ENCODE measurements around the gene ATXN7.

DNA sequence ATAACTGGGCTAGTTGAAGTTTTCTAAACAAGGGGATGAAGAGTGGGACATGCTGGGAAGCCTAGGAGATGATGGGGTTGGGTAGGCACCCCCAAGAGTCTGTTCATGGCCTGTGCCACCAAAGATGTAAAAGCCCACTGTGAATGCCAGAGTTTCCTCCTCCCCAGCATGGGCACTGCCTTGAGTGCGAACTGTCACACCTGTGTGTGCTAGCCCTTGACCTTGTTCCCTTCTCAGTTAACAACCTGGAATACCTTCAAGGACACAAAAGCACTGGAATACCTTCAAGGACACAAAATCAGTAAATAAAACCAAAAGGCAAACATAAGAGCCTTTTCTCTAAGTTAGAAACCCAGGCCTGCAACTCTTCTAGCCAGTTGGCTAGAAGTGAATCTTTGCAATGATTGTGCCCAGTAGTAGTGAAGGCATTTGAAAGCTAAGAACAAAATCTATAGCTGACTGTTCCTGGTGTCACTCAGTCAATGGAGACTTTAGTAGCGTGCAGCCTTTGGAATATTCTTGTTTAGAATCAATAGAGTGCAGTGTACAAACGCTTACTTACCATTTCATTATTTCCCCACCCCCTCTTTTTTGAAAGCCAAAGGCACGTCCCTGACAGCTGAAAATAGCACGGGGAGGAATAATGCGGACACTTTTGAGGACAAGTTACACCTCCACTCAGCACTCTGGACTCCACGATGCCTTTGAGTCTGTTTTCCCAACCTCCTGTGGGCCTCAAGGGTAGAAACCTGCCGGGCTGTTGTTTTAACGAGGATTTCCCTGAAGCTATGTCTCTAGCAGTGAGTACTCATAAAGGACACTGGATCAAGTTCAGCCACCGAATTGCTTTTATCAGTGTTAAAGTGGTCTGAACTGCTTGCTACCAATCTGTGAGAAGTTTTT, 135.4 kb downstream of the ATXN7 start:
- TF ChIP-seq, protein P1, sequence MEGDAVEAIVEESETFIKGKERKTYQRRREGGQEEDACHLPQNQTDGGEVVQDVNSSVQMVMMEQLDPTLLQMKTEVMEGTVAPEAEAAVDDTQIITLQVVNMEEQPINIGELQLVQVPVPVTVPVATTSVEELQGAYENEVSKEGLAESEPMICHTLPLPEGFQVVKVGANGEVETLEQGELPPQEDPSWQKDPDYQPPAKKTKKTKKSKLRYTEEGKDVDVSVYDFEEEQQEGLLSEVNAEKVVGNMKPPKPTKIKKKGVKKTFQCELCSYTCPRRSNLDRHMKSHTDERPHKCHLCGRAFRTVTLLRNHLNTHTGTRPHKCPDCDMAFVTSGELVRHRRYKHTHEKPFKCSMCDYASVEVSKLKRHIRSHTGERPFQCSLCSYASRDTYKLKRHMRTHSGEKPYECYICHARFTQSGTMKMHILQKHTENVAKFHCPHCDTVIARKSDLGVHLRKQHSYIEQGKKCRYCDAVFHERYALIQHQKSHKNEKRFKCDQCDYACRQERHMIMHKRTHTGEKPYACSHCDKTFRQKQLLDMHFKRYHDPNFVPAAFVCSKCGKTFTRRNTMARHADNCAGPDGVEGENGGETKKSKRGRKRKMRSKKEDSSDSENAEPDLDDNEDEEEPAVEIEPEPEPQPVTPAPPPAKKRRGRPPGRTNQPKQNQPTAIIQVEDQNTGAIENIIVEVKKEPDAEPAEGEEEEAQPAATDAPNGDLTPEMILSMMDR (IDR thresholded peaks at IDR 0.05 in 2 of 3, conservative IDR thresholded peaks at IDR 0.05 in 1 of 3; ENCODE audit: control insufficient read depth in 2 of 3, extremely low read depth in 1 of 3, insufficient read depth in 1 of 3, low read depth in 3 of 3, low read length in 3 of 3) = no peak
- TF ChIP-seq HCFC1 (IDR thresholded peaks at IDR 0.05; ENCODE audit: low read length) = no peak
- TF ChIP-seq TAF1 (IDR thresholded peaks at IDR 0.05; ENCODE audit: borderline replicate concordance, low read depth, low read length) = no peak
- TF ChIP-seq NFIC (IDR thresholded peaks at IDR 0.05; ENCODE audit: low read depth, low read length) = no peak
- no peak for TF ChIP-seq POLR2A (IDR thresholded peaks at IDR 0.05; ENCODE audit: low read depth, low read length)
- no peak for TF ChIP-seq ZNF217 (IDR thresholded peaks at IDR 0.05)
- TF ChIP-seq MXI1 (IDR thresholded peaks at IDR 0.05; ENCODE audit: low read depth, low read length) = no peak
- TF ChIP-seq RCOR1 (conservative IDR thresholded peaks at IDR 0.05; ENCODE audit: low read depth, low read length) = no peak
- no peak for TF ChIP-seq SRF (IDR thresholded peaks at IDR 0.05; ENCODE audit: low read depth in 2 of 2, low read length in 2 of 2)
- TF ChIP-seq EP300 (IDR thresholded peaks at IDR 0.05; ENCODE audit: borderline replicate concordance in 1 of 2, control insufficient read depth in 1 of 2, low read depth in 2 of 2, low read length in 2 of 2) = no peak
- TF ChIP-seq TARDBP (IDR thresholded peaks at IDR 0.05; ENCODE audit: borderline replicate concordance) = no peak

All from GM12878 (cell line).